T-helper 2 cell treated with Interferon-gamma antibody and Interleukin-4, amounts not matched to agents 100 ng/mL and 5 ng/mL, for 36 hours (primary cell): ENCODE results near the gene ZNF75A. TPM values are rescaled to one million over a fixed set of nuclear protein-coding genes. Genes with fewer than 3 reads are reported as not detected.

Source experiments
- intact Hi-C: fragments of 100-400 bp; cut with micrococcal nuclease; formaldehyde crosslinking; loops from one replicate; pipeline ENCODE4 v1.15.1; 2023
- total RNA-seq: library from RNA; stranded (reverse); gene quantifications from 2 replicates; pipeline ENCODE4 v1.2.3, GENCODE V29; 2022

ZNF75A gene
- total RNA-seq, 1 donor from 2014 or later = 43.2 TPM

DNA sequence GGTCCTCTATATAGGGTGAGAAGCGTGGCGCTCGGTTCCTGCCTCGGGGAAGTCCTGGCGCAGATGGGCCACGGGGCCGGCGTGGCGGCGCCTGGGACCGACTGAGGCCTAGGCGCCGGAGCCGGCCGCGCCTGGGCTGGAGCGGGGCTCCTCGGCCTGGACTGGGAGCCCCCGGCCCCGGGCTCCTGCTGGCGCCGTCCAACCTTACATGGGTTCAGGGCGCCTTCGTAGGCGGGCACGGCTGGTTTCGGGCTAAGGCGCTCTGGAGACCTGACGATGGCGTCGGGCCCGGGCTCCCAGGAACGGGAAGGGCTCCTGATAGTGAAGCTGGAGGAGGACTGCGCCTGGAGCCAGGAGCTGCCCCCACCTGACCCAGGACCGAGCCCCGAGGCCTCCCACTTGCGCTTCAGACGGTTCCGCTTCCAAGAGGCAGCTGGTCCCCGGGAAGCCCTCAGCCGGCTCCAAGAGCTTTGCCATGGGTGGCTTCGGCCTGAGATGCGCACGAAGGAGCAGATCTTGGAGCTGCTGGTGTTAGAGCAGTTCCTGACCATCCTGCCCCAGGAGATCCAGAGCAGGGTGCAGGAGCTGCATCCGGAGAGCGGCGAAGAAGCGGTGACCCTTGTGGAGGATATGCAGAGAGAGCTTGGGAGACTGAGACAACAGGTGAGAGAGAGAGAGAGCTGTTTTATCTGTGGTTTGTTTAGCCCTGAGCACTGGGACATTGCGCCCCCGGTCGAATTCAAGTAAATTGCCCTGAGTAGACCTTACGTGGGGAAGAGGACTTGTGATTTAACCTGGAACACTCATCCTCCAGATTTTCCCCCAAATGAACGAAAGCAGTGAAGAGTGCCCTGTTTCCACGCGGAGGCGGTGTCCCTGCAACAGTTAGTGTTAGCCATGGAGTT, 21.5 kb upstream of the ZNF75A start:
- intact Hi-C loops = loop anchor here (1.0 to 10.0 kb wide), 9 partner anchors 19 to 331 kb away; partner anchors contain the start of genes NAA60, OR1F1, SLX4 and TIGD7

GRCh38 chr16:3285131-3285530, 20.2 kb upstream of the ZNF75A start:
- intact Hi-C loops = loop anchor here (10.0 kb wide), 2 partner anchors 100 to 330 kb away; partner anchors contain the start of genes OR1F1 and SLX4

- intact Hi-C loops = loop anchor here (10.0 kb wide), 2 partner anchors 105 to 325 kb away; partner anchors contain the start of genes OR1F1 and SLX4
Observed at GRCh38 chr16:3289998-3290673, 15.2 kb upstream of the ZNF75A start.

DNA sequence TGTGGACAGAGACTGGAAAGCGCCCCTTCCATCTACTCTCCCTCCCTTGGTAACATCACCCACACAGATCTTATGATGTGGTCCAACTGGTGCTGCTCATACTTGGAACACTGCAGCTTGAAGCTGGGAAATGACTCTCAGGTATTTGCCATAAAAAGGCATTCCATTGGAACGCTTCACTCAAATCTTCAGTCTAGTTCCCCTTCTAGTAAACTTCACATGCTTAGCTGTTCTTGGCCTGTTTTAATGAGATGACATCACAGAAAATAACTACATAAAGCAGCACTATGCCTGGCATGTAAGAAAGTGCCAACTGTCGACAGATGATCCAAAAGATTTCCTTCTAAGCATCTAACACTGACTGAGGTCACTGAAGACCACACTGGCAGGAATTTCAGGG, 12.7 kb upstream of the ZNF75A start:
- intact Hi-C loops = no loop called here

- intact Hi-C loops = no loop called here
Observed at GRCh38 chr16:3295209-3295608, 10.1 kb upstream of the ZNF75A start.

DNA sequence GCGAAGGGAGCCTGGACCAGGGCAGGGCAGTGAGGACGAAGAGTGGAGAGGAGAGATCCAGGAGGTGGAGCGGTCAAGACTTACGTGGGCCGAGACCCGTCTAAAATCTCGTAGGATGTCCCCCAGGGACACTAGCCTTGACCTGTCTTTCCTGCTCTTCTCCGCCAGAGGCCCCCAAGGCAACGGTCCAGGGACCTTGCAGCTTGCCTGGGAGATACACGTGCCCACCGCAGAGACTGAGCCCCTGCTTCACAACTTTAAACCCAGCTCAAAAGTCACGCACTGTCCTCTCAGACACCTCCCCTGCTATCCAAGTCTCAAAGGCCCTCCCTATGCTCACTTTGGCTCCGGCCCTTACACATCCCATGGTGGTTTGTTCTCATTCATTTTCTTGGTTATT, 9.5 kb upstream of the ZNF75A start:
- intact Hi-C loops = no loop called here

- intact Hi-C loops = no loop called here
Observed at GRCh38 chr16:3304370-3304769, 927 bp upstream of the ZNF75A start.

- intact Hi-C loops = loop anchor here (5.0 kb wide), 1 partner anchor 151 kb away; no protein-coding TSS in a partner anchor
Observed at GRCh38 chr16:3306078-3306477, 781 bp downstream of the ZNF75A start.

- intact Hi-C loops = no loop called here
Observed at GRCh38 chr16:3311496-3311895, 6.2 kb downstream of the ZNF75A start.

DNA sequence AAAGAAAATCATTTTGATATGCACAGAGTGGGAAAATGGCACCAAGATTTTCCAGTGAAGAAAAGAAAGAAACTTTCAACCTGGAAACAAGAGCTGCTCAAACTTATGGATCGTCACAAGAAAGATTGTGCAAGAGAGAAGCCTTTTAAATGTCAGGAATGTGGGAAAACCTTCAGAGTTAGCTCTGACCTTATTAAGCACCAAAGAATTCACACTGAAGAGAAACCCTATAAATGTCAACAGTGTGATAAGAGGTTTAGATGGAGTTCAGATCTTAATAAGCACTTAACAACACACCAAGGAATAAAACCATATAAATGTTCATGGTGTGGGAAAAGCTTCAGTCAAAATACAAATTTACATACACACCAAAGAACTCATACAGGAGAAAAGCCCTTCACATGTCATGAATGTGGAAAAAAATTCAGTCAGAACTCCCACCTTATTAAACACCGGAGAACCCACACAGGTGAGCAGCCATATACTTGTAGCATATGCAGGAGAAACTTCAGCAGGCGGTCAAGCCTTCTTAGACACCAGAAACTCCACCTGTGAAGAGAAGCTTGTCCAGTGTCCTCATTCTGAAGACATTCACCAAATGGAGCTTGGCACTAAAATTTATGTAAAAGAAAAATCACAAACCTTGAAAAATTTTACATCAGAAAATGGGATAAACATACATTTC, 12.2 kb downstream of the ZNF75A start:
- intact Hi-C loops = no loop called here

DNA sequence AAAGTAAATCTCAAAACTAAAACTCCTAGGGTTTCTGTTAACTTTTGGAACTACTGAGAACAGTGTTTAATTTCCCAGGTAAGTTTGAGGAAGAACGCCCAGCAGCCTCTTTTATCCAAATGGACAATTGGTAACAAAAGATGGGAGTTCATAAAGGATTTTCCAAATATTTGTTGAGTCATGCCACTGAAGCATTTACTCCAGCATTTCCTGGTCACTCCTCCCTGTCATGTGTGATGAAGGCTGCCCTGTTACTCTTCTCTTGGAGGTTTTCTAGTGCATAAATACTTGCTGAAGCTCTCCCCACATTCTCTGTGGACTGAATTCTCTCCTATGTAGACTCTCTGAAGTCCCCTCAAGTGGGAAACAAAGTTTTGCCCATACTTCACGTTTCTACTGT, 16.5 kb downstream of the ZNF75A start:
- intact Hi-C loops = no loop called here

DNA sequence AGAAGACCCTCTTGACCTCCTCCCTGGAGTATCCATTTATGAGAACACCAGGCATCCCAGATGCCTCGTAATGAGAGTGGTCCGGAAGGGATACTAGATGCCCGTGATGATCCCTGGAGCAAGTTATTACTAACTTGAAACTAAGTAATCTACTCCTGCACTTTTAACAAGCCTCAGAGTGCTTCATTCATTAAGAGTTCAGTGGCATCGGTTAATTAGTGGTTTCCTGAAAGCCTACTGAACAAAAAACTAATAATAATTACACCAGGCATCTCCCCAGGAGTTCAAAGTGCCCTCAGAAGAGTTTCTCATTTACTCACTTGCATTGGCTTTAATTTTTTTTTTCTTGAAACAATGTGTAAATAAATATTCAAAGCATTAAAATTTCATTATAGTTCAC, 22.2 kb downstream of the ZNF75A start:
- intact Hi-C loops = no loop called here

DNA sequence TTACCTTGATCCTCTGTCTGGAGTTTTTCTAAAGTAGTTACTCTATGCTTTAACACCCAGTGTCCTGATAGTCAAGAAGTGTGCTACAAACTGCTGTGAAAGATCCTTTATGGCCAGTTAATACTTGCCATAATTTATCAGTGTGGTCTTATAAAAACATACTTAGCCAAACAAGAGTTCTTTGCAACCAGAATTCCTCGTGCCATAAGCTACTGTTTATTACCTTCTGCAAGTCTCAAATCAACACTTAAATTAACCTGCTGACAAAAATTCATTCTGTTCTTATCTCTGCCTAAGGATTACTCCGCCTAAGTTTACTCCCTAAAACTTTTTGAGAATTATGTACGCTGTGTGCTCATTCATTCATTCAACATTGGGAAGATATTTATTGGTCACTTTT, 22.8 kb downstream of the ZNF75A start:
- intact Hi-C loops = no loop called here

DNA sequence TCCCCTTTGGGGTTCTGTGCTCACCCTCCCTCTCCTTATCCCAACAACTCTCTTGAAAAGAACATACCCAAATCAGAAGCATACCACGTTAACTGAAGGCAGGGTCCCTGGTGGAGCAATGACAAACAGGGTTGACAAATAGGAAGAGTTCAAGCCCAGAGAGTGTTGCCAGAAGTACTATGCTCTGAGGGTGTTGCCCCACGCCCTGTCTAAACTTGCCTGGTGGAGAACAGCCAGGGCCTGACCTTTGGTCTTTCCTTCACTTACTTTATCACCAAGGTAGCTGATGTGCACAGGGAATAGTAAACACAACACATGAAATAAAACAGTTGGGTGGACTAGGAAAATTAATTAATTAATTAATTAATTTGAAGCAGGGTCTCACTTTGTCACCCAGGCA, 23.3 kb downstream of the ZNF75A start:
- intact Hi-C loops = no loop called here

- intact Hi-C loops = no loop called here
Observed at GRCh38 chr16:3346041-3346440, 40.7 kb downstream of the ZNF75A start.

DNA sequence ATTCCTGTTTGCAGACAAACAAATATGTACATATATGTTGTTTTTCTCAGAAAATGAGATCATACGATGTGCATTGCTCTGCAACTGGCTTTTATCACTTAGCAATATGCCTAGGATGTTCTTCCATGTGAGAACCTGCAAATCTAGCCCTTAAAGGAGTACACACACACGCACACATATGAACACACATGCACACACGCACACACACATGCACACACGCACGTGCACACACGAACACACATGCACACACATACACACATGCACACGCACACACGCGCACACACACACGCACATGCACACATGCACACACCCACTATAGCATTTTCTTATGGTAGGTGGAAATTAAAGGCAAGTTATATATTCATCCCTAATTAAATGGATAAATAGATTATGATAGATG, 42.3 kb downstream of the ZNF75A start:
- intact Hi-C loops = no loop called here

DNA sequence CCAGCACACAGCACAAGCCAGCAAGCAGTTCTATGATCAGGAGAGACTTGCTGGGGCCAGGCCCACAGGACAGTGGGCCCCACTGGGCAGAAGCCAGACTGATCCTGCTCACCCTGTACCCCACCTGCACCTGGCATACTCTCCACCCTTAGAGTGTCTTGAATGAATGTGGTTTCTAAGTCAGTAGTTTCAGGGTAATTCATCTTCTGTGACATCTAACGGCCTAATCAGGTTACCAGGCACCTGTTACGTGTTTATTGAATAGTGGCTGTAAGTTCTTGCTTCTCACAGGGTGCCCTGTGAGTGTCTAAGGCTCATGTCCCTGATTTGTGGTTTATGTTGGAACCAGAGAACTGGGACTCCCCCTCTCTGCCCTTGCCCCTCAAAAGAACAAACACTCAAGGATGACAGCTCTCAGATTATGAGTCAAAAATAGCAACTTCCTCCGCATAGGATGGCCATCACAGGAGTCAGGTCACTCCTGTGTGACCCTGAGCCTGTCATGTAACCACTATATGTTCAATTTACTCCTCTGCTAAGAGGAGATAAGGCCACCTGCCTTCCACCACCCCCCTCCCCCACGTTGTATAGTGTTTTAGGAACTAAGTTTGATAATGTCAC, 43.4 kb downstream of the ZNF75A start:
- intact Hi-C loops = no loop called here

GRCh38 chr16:3349175-3349574, 43.9 kb downstream of the ZNF75A start:
- intact Hi-C loops = no loop called here

GRCh38 chr16:3355589-3355988, 50.3 kb downstream of the ZNF75A start, which contains the start of gene OR2C1:
TSS of gene OR2C1 (plus strand) at chr16:3355889. CDS start at chr16:3355941, 52 bp downstream.
- intact Hi-C loops = no loop called here

- intact Hi-C loops = no loop called here
Observed at GRCh38 chr16:3356118-3356517, 50.8 kb downstream of the ZNF75A start.

DNA sequence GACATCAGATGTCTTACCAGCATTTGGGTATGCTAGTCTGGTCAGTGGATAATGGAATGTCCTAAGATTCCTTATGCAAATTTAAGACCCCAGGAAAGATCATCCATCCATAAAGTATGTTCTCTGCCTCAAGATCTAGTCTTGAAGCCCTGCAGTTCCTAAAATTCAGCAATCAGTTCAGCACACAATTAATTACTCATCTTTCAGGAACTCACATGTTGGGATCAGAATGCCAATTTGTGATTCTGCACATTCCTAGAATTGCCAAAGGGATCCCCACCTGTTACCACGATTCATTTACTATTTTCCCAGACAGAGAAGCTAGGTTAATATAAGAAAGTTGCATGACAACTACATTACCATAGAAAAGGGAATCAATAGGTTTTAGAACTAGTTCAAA, 53.6 kb downstream of the ZNF75A start:
- intact Hi-C loops = no loop called here
